Measurements from ENCODE around the gene TRAFD1.

Gene TRAFD1

DNA sequence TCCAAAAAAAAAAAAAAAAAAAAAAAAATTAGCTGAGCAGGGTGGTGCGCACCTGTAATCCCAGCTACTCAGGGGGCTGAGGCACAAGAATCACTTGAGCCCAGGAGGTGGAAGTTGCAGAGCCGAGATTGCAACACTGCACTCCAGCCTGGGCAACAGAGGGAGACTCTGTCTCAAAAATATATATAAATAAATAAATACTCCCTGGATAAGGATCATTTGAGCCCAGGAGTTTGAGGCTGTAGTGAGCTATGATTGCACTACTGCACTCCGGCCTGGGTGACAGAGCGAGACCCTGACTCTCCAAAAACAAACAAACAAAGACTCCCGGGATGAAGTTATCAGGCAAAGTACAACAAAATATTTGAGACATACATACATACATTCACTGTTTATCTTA is 13.4 kb upstream of the TRAFD1 start:
- ATAC-seq (ENCODE audit: low read depth) = no peak
- no peaks in the 10 kb centered on the region for H3K36me3 ChIP-seq (ENCODE audit: low read depth)
- peaks cover 20% of the 10 kb centered on the region for H3K4me1 ChIP-seq (ENCODE audit: insufficient read depth, poor library complexity, severe bottlenecking)
- peak overlapping the region; percentile 74 for H3K27ac ChIP-seq (ENCODE audit: poor library complexity, severe bottlenecking)
- no peaks in the 10 kb centered on the region for H3K9me3 ChIP-seq (ENCODE audit: severe bottlenecking)
- no peak for DNase-seq (ENCODE audit: low spot score)
- H3K27me3 ChIP-seq (ENCODE audit: insufficient read depth, poor library complexity, severe bottlenecking) = no peaks in the 10 kb centered on the region
- TF ChIP-seq, protein P1, sequence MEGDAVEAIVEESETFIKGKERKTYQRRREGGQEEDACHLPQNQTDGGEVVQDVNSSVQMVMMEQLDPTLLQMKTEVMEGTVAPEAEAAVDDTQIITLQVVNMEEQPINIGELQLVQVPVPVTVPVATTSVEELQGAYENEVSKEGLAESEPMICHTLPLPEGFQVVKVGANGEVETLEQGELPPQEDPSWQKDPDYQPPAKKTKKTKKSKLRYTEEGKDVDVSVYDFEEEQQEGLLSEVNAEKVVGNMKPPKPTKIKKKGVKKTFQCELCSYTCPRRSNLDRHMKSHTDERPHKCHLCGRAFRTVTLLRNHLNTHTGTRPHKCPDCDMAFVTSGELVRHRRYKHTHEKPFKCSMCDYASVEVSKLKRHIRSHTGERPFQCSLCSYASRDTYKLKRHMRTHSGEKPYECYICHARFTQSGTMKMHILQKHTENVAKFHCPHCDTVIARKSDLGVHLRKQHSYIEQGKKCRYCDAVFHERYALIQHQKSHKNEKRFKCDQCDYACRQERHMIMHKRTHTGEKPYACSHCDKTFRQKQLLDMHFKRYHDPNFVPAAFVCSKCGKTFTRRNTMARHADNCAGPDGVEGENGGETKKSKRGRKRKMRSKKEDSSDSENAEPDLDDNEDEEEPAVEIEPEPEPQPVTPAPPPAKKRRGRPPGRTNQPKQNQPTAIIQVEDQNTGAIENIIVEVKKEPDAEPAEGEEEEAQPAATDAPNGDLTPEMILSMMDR (IDR thresholded peaks at IDR 0.05; ENCODE audit: poor library complexity, severe bottlenecking) = no peak
- no peak overlapping the region for H3K4me3 ChIP-seq (ENCODE audit: severe bottlenecking)

DNA sequence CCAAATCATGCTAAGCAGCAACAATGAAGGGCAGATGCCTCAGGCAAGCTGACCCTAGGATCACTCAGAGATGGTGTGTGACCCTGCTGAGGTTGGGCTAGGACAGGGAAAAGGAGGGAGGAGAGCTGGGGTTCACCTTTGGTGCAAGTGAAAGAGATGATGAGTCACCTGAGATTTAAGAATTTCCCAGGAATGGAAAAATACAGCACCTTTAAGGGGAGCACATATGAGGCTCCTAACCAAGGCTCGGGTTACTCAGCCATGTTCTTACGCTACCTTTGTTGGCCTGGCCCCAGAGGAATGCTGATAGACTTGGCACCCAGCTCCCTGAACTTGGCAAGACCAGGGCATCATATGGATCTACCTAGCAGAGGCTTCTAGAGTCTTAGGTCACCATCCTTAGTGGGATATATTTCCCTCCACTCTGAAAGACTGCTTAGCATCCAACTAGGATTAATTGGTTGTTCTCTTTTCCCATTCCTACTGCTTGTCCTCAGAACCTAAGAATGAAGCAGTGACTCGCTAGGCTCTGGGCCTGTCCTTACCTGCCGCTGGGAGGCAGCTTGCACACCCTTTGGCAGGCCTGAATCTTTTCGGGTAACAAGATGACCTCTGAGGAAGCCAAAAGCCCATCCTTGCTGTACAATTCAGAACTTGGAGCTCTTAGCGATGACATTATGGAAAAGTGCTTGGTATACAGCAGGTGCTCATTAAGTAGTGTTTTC is 12.8 kb upstream of the TRAFD1 start:
- no peaks in the 10 kb centered on the region for H3K9me3 ChIP-seq (ENCODE audit: severe bottlenecking)
- H3K36me3 ChIP-seq (ENCODE audit: low read depth) = no peaks in the 10 kb centered on the region
- DNase-seq (ENCODE audit: low spot score) (peak; percentile 90), ATAC-seq (ENCODE audit: low read depth) (peak; percentile 79)
- TF ChIP-seq, protein P1 (IDR thresholded peaks at IDR 0.05; ENCODE audit: poor library complexity, severe bottlenecking) = no peak
- H3K27me3 ChIP-seq (ENCODE audit: insufficient read depth, poor library complexity, severe bottlenecking) = no peaks in the 10 kb centered on the region
- peak overlapping the region; percentile 74 for H3K27ac ChIP-seq (ENCODE audit: poor library complexity, severe bottlenecking)
- H3K4me1 ChIP-seq (ENCODE audit: insufficient read depth, poor library complexity, severe bottlenecking) = peaks cover 22% of the 10 kb centered on the region
- no peak overlapping the region for H3K4me3 ChIP-seq (ENCODE audit: severe bottlenecking)

DNA sequence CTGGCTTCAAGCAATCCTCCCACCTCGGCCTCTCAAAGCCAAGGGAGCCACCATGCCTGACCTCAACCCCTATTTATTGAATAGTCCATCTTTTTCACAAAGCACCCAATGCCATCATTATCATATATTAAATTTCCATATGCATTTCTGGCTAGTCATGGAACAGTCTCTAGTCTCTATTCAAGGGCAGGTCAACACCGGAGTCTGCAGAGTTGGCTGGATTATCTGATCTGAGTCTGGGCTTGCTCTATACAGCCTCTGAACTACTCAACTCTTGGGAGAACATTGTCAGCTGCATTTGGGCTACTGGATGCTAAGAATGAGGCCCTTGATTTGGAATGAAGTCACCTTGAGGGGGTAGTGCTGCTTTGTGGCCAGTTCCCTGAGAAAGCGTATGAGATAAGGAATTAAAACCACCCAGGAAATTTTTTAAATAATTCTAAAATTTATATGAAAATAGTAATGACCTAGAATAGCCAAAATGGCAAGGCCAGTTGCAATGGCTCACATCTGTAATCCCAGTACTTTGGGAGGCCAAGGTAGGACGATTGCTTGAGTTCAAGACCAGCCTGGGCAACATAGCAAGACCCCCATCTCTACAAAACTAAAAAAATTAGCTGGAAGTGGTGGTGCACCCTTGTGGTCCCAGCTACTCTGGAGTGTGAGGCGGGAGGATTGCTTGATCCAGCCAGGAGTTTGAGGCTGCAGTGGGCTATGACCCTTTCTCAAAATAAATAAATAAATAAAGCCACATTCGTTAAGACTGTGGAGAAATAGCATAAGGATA is 9.9 kb upstream of the TRAFD1 start:
- peak overlapping the region; percentile 70 for H3K27ac ChIP-seq (ENCODE audit: poor library complexity, severe bottlenecking)
- no peak for ATAC-seq (ENCODE audit: low read depth)

DNA sequence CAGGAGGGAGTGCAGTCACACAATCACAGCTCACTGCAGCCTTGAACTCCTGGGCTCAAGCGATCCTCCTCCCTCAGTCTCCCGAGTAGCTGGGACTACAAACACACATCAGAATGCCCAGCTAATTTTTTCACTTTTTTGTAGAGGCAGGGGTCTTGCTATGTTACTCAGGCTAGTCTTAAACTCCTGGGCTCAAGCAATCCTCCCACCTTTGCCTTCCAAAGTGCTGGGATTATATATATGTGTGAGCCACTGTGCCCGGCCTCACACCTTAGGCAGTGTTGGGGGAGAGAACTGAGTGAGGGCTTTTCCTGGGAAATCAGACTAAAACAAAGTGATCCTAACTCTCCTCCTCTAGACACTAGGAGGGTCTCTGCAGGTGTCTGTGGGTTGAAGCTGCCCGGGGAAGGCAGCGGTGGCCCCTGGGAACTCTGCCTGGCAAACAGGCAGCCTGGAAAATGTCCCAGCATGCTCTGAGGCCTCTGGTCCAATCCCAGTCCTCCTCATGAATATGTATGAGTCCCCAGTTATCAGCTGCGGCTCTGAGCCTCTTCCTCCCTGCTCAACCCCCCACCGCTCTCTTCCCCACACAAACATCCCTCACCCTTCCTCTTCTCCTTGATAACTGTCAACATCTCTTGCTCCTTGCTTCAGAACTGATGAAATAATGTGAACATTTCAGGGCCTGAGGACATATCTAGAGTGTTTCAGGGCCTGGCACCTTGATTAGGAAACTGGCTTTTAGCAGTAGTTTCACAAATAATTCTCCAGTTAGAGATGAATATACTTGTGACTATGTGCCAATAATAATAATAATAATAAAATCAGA is 8.9 kb upstream of the TRAFD1 start:
- no peaks in the 10 kb centered on the region for H3K36me3 ChIP-seq (ENCODE audit: low read depth)
- DNase-seq (ENCODE audit: low spot score) (no peak), ATAC-seq (ENCODE audit: low read depth) (peak; percentile 13; the same call in 1 of the 3 replicates)
- H3K9me3 ChIP-seq (ENCODE audit: severe bottlenecking) = no peaks in the 10 kb centered on the region
- H3K27ac ChIP-seq (ENCODE audit: poor library complexity, severe bottlenecking) = peak overlapping the region; percentile 70
- TF ChIP-seq, protein P1 (IDR thresholded peaks at IDR 0.05; ENCODE audit: poor library complexity, severe bottlenecking) = no peak
- no peak overlapping the region for H3K4me3 ChIP-seq (ENCODE audit: severe bottlenecking)
- H3K27me3 ChIP-seq (ENCODE audit: insufficient read depth, poor library complexity, severe bottlenecking) = no peaks in the 10 kb centered on the region
- H3K4me1 ChIP-seq (ENCODE audit: insufficient read depth, poor library complexity, severe bottlenecking) = peaks cover 28% of the 10 kb centered on the region

More for the DNA sequence above, 9.9 kb upstream of the TRAFD1 start:
- no peaks in the 10 kb centered on the region for H3K36me3 ChIP-seq (ENCODE audit: low read depth)
- TF ChIP-seq, protein P1 (IDR thresholded peaks at IDR 0.05; ENCODE audit: poor library complexity, severe bottlenecking) = no peak
- DNase-seq (ENCODE audit: low spot score) = no peak
- peaks cover 28% of the 10 kb centered on the region for H3K4me1 ChIP-seq (ENCODE audit: insufficient read depth, poor library complexity, severe bottlenecking)
- no peaks in the 10 kb centered on the region for H3K9me3 ChIP-seq (ENCODE audit: severe bottlenecking)
- no peak overlapping the region for H3K4me3 ChIP-seq (ENCODE audit: severe bottlenecking)
- H3K27me3 ChIP-seq (ENCODE audit: insufficient read depth, poor library complexity, severe bottlenecking) = no peaks in the 10 kb centered on the region
